BLaER1 treated with 17β-estradiol and CSF1 and Interleukin-3, amounts not matched to agents 10 nM and 100 nM (cell line): ENCODE data around the gene WWOX.

Experiments used
- H3K27ac ChIP-seq, 11 experiments: shearing (Covaris generic); formaldehyde crosslinking; 2 replicates each; pipeline ENCODE4 v1.8.1; 2022
- H3K27me3 ChIP-seq, 11 experiments: shearing (Covaris generic); formaldehyde crosslinking; 2 replicates each; pipeline ENCODE4 v1.8.1; 2022
- H3K36me3 ChIP-seq, 11 experiments: shearing (Covaris generic); formaldehyde crosslinking; 2 replicates each; pipeline ENCODE4 v1.8.1; 2022
- H3K4me1 ChIP-seq, 10 experiments: shearing (Covaris generic); formaldehyde crosslinking; 2 replicates each; pipeline ENCODE4 v1.8.1; 2022
- H3K4me2 ChIP-seq, 11 experiments: shearing (Covaris generic); formaldehyde crosslinking; 2 replicates each; pipeline ENCODE4 v1.8.1; 2022
- H3K4me3 ChIP-seq, 10 experiments: shearing (Covaris generic); formaldehyde crosslinking; 2 replicates each; pipeline ENCODE4 v1.8.1; 2022
- H3K9ac ChIP-seq, 11 experiments: shearing (Covaris generic); formaldehyde crosslinking; 2 replicates each; pipeline ENCODE4 v1.8.1; 2022
- H3K9me3 ChIP-seq, 11 experiments: shearing (Covaris generic); formaldehyde crosslinking; replicated peaks in 1 of 11; 2 replicates each; pipeline ENCODE4 v1.8.1; 2022
- H4K20me1 ChIP-seq, 11 experiments: shearing (Covaris generic); formaldehyde crosslinking; 2 replicates each; pipeline ENCODE4 v1.8.1; 2022
- Cebpa-rat ChIP-seq, 11 experiments: shearing (Covaris generic); IDR thresholded peaks; 2 replicates each; pipeline ENCODE4 v1.8.1; 2022

WWOX gene

GRCh38 chr16:78761427-78761826, 662.0 kb downstream of the WWOX start:
- Histone ChIP-seq H3K4me3 (no peak overlapping the region), H3K27ac (no peak overlapping the region), H3K4me1 (peaks cover 0 to 19% (median 4%) of the 10 kb centered on the region in 10 experiments; a peak in 9 of 20 replicates), H3K4me2 (peak overlapping the region in 3 of 11 experiments; percentile 11 to 41 (median 17); a peak in 2 of 22 replicates), H3K9ac (no peak overlapping the region), H3K36me3 (no peaks in the 10 kb centered on the region), H4K20me1 (no peaks in the 10 kb centered on the region), H3K27me3 (no peaks in the 10 kb centered on the region), H3K9me3 (no peaks in the 10 kb centered on the region; a peak in 1 of 22 replicates)
- no peak for TF ChIP-seq Cebpa-rat (IDR thresholded peaks at IDR 0.05)

GRCh38 chr16:78762222-78762621, 662.8 kb downstream of the WWOX start:
- TF ChIP-seq Cebpa-rat (IDR thresholded peaks at IDR 0.05): no peak
- Histone ChIP-seq H3K27ac (no peak overlapping the region), H3K4me2 (peak overlapping the region in 4 of 11 experiments; percentile 12 to 61 (median 51); a peak in 6 of 22 replicates)

GRCh38 chr16:78763821-78764440, 664.5 kb downstream of the WWOX start:
- H3K4me3 ChIP-seq: no peak overlapping the region
- no peaks in the 10 kb centered on the region for H3K27me3 ChIP-seq
- no peak overlapping the region for H3K27ac ChIP-seq
- peaks cover 0 to 19% (median 4%) of the 10 kb centered on the region in 10 experiments; a peak in 9 of 20 replicates for H3K4me1 ChIP-seq
- H4K20me1 ChIP-seq: no peaks in the 10 kb centered on the region
- H3K9ac ChIP-seq: no peak overlapping the region
- no peak for TF ChIP-seq Cebpa-rat (IDR thresholded peaks at IDR 0.05)
- no peak overlapping the region for H3K4me2 ChIP-seq
- no peaks in the 10 kb centered on the region for H3K36me3 ChIP-seq
- no peaks in the 10 kb centered on the region for H3K9me3 ChIP-seq

More at GRCh38 chr16:78762222-78762621, 662.8 kb downstream of the WWOX start:
- H3K9ac ChIP-seq: no peak overlapping the region
- H3K4me3 ChIP-seq: no peak overlapping the region
- no peaks in the 10 kb centered on the region for H3K27me3 ChIP-seq
- peaks cover 0 to 19% (median 4%) of the 10 kb centered on the region in 10 experiments; a peak in 9 of 20 replicates for H3K4me1 ChIP-seq
- H4K20me1 ChIP-seq: no peaks in the 10 kb centered on the region
- no peaks in the 10 kb centered on the region for H3K9me3 ChIP-seq
- no peaks in the 10 kb centered on the region for H3K36me3 ChIP-seq

GRCh38 chr16:78764478-78764877, 665.0 kb downstream of the WWOX start:
- Histone ChIP-seq H3K27me3 (no peaks in the 10 kb centered on the region), H3K27ac (no peak overlapping the region), H3K4me2 (no peak overlapping the region), H4K20me1 (no peaks in the 10 kb centered on the region), H3K9ac (no peak overlapping the region), H3K4me3 (no peak overlapping the region), H3K9me3 (no peaks in the 10 kb centered on the region), H3K36me3 (no peaks in the 10 kb centered on the region), H3K4me1 (peaks cover 0 to 19% (median 4%) of the 10 kb centered on the region in 10 experiments; a peak in 9 of 20 replicates)
- TF ChIP-seq Cebpa-rat (IDR thresholded peaks at IDR 0.05): no peak

- Histone ChIP-seq H3K4me3 (no peak overlapping the region), H3K27me3 (no peaks in the 10 kb centered on the region), H3K36me3 (no peaks in the 10 kb centered on the region), H4K20me1 (no peaks in the 10 kb centered on the region), H3K9ac (no peak overlapping the region), H3K27ac (no peak overlapping the region), H3K4me1 (no peaks in the 10 kb centered on the region), H3K9me3 (peaks cover 0 to 6% (median 0%) of the 10 kb centered on the region in 11 experiments; a peak in 1 of 22 replicates), H3K4me2 (no peak overlapping the region)
- TF ChIP-seq Cebpa-rat (IDR thresholded peaks at IDR 0.05): no peak
Measured at GRCh38 chr16:78768226-78768625, 668.8 kb downstream of the WWOX start.

GRCh38 chr16:78768718-78769117, 669.3 kb downstream of the WWOX start:
- Histone ChIP-seq H3K4me3 (no peak overlapping the region), H3K9me3 (peaks cover 0 to 6% (median 0%) of the 10 kb centered on the region in 11 experiments; a peak in 1 of 22 replicates), H3K9ac (no peak overlapping the region), H3K36me3 (no peaks in the 10 kb centered on the region), H3K4me2 (no peak overlapping the region), H3K4me1 (no peaks in the 10 kb centered on the region), H4K20me1 (no peaks in the 10 kb centered on the region), H3K27ac (no peak overlapping the region), H3K27me3 (no peaks in the 10 kb centered on the region)
- no peak for TF ChIP-seq Cebpa-rat (IDR thresholded peaks at IDR 0.05)

GRCh38 chr16:78770353-78771091, 671.1 kb downstream of the WWOX start:
- H3K27ac ChIP-seq: no peak overlapping the region
- no peaks in the 10 kb centered on the region for H3K4me1 ChIP-seq
- no peak for TF ChIP-seq Cebpa-rat (IDR thresholded peaks at IDR 0.05)
- H3K36me3 ChIP-seq: no peaks in the 10 kb centered on the region
- H3K27me3 ChIP-seq: no peaks in the 10 kb centered on the region
- no peak overlapping the region for H3K9ac ChIP-seq
- no peak overlapping the region for H3K4me2 ChIP-seq
- no peak overlapping the region for H3K4me3 ChIP-seq
- peaks cover 0 to 6% (median 0%) of the 10 kb centered on the region in 11 experiments; a peak in 1 of 22 replicates for H3K9me3 ChIP-seq
- no peaks in the 10 kb centered on the region for H4K20me1 ChIP-seq

- peaks cover 0 to 9% (median 0%) of the 10 kb centered on the region in 11 experiments; a peak in 2 of 22 replicates for H3K9me3 ChIP-seq
- no peaks in the 10 kb centered on the region for H3K4me1 ChIP-seq
- no peak overlapping the region for H3K4me2 ChIP-seq
- no peaks in the 10 kb centered on the region for H4K20me1 ChIP-seq
- no peak overlapping the region for H3K9ac ChIP-seq
- no peak overlapping the region for H3K4me3 ChIP-seq
- H3K27me3 ChIP-seq: no peaks in the 10 kb centered on the region
- H3K36me3 ChIP-seq: no peaks in the 10 kb centered on the region
- TF ChIP-seq Cebpa-rat (IDR thresholded peaks at IDR 0.05): no peak
- no peak overlapping the region for H3K27ac ChIP-seq
Measured at GRCh38 chr16:78773291-78773702, 673.8 kb downstream of the WWOX start.

GRCh38 chr16:78773706-78774105, 674.3 kb downstream of the WWOX start:
- Histone ChIP-seq H4K20me1 (no peaks in the 10 kb centered on the region), H3K36me3 (no peaks in the 10 kb centered on the region), H3K9ac (no peak overlapping the region), H3K4me1 (no peaks in the 10 kb centered on the region), H3K27ac (no peak overlapping the region), H3K4me3 (no peak overlapping the region), H3K9me3 (peaks cover 0 to 9% (median 0%) of the 10 kb centered on the region in 11 experiments; a peak in 2 of 22 replicates), H3K4me2 (no peak overlapping the region), H3K27me3 (no peaks in the 10 kb centered on the region)
- TF ChIP-seq Cebpa-rat (IDR thresholded peaks at IDR 0.05): no peak
